IPS-20b (cell line): Measurements from ENCODE around the gene MGAM2.
"Not testable (repeated sequence)": the region's sequence is repeated elsewhere in the genome, so short reads cannot be mapped to it uniquely, and the experiment has no call there.

ENCODE experiments used
- H3K27ac ChIP-seq: one replicate; pipeline ENCODE4 v1.5.1; 2013; ENCODE audit warnings: low read length
- H3K27me3 ChIP-seq: 2 replicates; pipeline ENCODE4 v1.6.1; 2013; ENCODE audit warnings: mild to moderate bottlenecking, low read length, inconsistent platforms; ENCODE audit not compliant: insufficient read depth
- H3K36me3 ChIP-seq: 2 replicates; pipeline ENCODE4 v1.6.1; 2013; ENCODE audit warnings: low read depth, mild to moderate bottlenecking, inconsistent platforms, low read length, moderate library complexity; ENCODE audit not compliant: insufficient read depth
- H3K4me1 ChIP-seq: 2 replicates; pipeline ENCODE4 v1.6.1; 2013; ENCODE audit warnings: mild to moderate bottlenecking, control low read depth, inconsistent platforms, low read length, moderate library complexity; ENCODE audit not compliant: insufficient read depth
- H3K4me3 ChIP-seq: 2 replicates; pipeline ENCODE4 v1.5.1; 2013; ENCODE audit warnings: mild to moderate bottlenecking, low read length, inconsistent platforms
- H3K9ac ChIP-seq: 2 replicates; pipeline ENCODE4 v1.6.1; 2013; ENCODE audit warnings: low read depth, mild to moderate bottlenecking, inconsistent platforms, low read length, moderate library complexity
- H3K9me3 ChIP-seq: 2 replicates; pipeline ENCODE4 v1.6.1; 2013; ENCODE audit warnings: mild to moderate bottlenecking, low read depth, low read length, inconsistent platforms; ENCODE audit not compliant: insufficient read depth

MGAM2 gene

DNA sequence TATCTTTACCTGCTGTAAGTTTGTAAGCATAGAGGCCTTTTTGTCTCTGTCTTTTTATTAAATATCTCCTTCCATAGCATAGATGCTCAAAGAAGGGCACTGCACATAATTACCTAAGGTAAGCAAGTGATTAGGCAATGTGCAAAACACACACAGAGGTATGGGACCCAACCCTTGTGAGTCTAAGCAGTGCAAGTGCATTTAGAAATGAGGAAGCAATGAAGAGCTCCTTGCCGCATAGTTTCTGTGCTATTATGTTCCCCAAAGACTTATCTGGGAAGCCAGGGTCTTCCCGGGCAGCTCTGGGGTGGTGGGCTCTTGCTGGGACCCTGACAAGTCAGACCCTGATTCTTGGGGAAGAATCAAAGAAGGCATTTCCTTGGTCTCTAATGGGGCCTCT, 13.5 kb upstream of the MGAM2 start:
- H3K36me3 ChIP-seq: no peaks in the 10 kb centered on the region
- H3K4me1 ChIP-seq: no peaks in the 10 kb centered on the region
- no peaks in the 10 kb centered on the region for H3K27me3 ChIP-seq
- no peak overlapping the region for H3K27ac ChIP-seq
- H3K9ac ChIP-seq: no peak overlapping the region
- no peak overlapping the region for H3K4me3 ChIP-seq
- no peaks in the 10 kb centered on the region for H3K9me3 ChIP-seq

DNA sequence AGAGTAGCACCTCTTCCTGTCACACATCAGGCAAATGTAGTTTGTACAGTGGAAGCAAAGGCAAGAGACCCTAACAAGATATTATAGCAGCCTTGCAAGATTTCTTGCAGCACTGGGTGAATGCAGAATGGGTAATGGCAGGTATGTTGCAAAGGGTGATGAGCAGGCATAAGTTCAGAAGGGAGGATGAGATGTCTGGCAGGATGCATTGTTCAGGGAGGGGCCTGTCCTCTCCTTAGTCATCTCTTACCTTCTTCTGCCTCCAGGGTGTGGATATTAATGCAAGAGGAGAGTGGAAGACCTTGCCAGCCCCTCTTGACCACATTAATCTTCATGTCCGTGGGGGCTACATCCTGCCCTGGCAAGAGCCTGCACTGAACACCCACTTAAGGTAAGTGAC, 12.2 kb upstream of the MGAM2 start:
- H3K36me3 ChIP-seq, H3K9me3 ChIP-seq, H3K9ac ChIP-seq, H3K27ac ChIP-seq, H3K27me3 ChIP-seq, H3K4me1 ChIP-seq, H3K4me3 ChIP-seq: not testable (repeated sequence)

DNA sequence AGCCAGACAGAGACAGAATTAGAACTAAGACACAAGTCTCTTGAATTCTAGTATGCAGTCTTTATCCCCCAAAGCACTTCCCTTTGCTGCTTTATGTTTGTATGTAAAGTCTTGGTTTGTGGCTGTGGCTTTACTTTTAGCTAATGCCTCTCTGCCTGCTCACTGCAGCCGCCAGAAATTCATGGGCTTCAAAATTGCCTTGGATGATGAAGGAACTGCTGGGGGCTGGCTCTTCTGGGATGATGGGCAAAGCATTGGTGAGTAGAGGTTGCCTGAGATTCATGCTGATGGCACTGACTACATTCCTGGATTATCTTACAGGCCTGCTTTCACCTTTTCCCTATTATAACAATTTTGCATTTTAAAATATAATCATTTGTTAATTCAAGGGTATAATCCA, 10.9 kb upstream of the MGAM2 start:
- H3K9me3 ChIP-seq: no peaks in the 10 kb centered on the region
- no peak overlapping the region for H3K27ac ChIP-seq
- no peak overlapping the region for H3K9ac ChIP-seq
- no peaks in the 10 kb centered on the region for H3K4me1 ChIP-seq
- no peaks in the 10 kb centered on the region for H3K27me3 ChIP-seq
- H3K4me3 ChIP-seq: no peak overlapping the region
- H3K36me3 ChIP-seq: no peaks in the 10 kb centered on the region

DNA sequence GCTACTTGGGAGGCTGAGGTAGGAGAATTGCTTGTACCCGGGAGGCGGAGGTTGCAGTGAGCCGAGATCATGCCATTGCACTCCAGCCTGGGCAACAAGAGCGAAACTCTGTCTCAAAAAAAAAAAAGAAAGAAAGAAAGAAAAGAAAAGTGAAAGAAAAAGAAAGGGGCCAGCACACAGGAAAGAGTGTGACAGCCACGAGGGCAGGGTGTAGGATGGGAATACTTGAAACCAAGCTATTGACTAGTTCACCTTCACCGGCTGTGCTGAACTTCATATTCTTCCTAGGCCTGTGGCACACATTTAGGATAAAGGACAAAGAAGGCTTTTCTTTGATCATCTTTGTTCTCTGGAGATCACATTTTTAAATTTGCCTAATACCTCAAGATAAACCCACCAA, 9.7 kb upstream of the MGAM2 start:
- not testable (repeated sequence) for H3K27ac ChIP-seq, H3K9ac ChIP-seq

DNA sequence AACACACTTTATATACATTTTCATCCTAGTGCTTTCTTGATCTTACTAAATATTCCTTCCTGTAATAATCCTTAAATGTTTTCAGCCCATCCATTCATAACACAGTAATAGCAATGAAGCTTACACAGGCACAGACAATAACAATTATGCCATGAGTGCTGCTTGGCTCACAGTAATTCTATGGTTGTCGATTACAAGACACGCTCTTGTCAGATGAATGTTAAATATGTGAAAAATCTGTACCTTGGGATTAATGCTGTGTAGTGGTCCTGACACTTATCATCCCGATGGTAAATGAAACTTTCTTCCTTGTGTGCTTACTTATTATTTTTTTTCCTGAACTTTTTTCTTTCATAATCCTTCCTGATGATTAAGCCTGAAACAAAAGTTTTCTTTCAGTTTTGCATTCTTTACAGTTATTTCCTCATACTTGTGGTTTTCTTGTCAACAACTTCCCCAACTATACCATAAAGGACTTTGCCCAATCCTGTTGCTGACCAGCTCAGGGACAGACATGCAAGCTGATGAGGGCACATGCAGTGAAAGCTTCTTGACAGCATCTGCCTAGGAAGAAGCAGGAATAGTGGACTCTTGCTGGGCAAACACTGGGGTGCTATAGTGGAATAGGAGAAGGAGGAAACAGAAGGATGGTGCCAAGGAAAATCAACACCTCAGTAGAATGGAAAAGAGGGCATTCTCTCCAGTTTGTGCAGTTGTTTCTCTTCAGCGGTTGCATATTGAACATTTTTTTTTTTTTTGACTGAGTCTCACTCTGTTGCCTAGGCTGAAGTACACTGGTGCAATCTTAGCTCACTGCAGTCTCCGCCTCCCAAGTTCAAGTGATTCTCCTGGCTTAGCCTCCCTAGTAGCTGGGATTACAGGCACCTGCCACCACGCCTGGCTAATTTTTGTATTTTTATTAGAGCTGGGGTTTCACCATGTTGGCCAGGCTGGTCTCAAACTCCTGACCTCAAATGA, 6.7 kb upstream of the MGAM2 start:
- Histone ChIP-seq H3K4me3 (no peak overlapping the region), H3K9ac (no peak overlapping the region), H3K36me3 (no peaks in the 10 kb centered on the region), H3K27ac (no peak overlapping the region), H3K27me3 (no peaks in the 10 kb centered on the region), H3K9me3 (no peaks in the 10 kb centered on the region), H3K4me1 (no peaks in the 10 kb centered on the region)

More for the DNA sequence above, 9.7 kb upstream of the MGAM2 start:
- H3K27me3 ChIP-seq, H3K36me3 ChIP-seq, H3K9me3 ChIP-seq, H3K4me1 ChIP-seq, H3K4me3 ChIP-seq: not testable (repeated sequence)

DNA sequence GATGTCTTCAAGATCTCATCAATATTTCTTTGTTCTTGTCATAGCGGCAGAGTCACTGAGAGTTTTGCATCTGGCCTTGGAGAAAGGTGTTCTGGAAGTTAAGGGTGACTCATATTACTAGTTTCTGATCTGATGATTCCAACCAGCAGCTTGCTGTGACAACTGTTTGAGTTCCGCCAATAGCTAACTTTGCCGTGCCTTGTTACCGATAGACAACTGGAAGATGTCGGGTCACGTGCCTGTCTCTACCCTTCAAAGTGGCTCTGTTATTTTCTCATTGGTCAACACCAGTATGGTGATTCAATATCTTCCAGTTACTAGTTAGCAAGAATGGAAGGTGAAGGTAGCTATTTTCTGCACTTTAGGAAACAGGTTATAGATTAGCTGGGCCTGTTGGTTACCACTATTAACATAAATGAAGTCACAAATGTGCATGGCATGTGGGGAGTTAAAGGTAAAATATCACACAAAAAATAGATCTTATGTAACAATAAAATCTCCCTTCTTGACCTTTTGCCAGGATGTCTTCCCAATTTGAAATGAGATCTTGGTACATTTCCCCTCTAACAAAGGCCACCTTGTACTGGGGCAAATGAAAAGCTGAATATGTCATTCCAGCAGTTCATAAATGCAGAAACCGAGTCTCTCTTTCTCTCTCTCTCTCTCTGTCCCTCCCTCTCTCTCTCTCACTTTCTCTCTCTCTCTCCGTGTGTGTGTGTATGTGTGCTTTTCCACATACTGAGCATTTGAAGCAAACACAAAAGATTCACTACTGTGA, 2.6 kb upstream of the MGAM2 start:
- no peak overlapping the region for H3K9ac ChIP-seq
- H3K9me3 ChIP-seq: no peaks in the 10 kb centered on the region
- H3K4me1 ChIP-seq: peaks cover 3% of the 10 kb centered on the region; the same call in 1 of the 2 replicates
- no peaks in the 10 kb centered on the region for H3K27me3 ChIP-seq
- H3K36me3 ChIP-seq: no peaks in the 10 kb centered on the region
- H3K4me3 ChIP-seq: no peak overlapping the region
- H3K27ac ChIP-seq: no peak overlapping the region

DNA sequence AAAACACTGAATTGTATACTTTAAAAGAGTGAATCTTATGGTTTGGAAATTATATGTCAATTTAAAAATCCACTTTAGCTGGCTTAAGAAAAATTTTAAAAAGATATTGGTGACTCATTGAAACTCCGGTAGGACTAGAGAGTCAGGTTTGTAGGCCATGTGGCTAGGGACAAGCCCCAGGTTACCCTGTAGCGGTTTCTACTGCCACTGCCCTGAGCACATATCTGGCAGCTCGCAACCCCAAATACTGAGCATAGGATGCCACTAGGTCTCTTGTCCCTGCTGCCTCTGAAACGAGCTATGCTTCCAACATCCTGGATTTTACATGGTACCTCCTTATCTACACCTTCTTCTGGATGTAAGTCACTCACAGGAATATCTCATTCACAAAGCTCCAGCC, 1.4 kb upstream of the MGAM2 start:
- Histone ChIP-seq H3K27ac (no peak overlapping the region), H3K27me3 (no peaks in the 10 kb centered on the region), H3K36me3 (no peaks in the 10 kb centered on the region), H3K4me3 (no peak overlapping the region), H3K9me3 (no peaks in the 10 kb centered on the region), H3K4me1 (peaks cover 3% of the 10 kb centered on the region; the same call in 1 of the 2 replicates), H3K9ac (no peak overlapping the region)

DNA sequence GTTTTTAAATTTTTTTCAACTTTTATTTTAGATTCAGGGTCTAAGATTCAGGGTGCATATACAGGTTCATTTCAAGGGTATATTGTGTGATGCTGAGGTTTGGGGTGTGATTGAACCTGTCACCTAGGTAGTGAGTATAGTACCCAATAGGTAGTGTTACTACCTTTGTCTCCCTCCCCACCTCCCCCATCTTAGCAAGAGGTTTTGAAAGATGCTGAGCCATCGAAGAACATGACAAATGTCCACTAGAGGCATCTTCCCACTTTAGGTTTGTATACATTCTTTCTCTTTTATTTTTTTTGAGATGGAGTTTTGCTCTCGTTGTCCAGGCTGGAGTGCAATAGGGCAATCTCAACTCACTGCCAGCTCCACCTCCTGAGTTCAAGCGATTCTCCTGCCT, 880 bp upstream of the MGAM2 start:
- H3K27ac ChIP-seq: no peak overlapping the region
- no peak overlapping the region for H3K9ac ChIP-seq
- H3K9me3 ChIP-seq: no peaks in the 10 kb centered on the region
- H3K4me3 ChIP-seq: no peak overlapping the region
- peaks cover 3% of the 10 kb centered on the region; the same call in 1 of the 2 replicates for H3K4me1 ChIP-seq
- no peaks in the 10 kb centered on the region for H3K27me3 ChIP-seq
- H3K36me3 ChIP-seq: no peaks in the 10 kb centered on the region

DNA sequence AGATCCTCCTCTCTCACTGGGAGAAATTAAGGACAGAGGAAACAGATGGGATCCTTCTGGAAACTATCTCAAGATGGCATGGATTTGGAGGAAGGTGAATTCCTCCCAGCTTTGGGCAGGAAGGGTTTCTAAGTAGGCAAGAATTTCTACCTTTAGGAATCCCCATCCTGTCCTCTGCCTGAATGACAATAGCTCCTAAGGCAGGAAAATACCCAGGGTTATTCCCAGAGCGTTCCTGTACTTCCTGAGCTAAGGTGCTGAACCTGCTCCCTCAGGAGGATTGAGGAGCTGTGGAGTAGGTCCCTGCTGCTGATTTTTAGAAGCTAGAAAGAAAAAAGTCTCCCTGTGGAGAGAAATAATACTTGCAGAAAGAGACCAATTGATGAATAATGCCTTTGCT, 568 bp downstream of the MGAM2 start:
- no peak overlapping the region for H3K4me3 ChIP-seq
- H3K4me1 ChIP-seq: peaks cover 3% of the 10 kb centered on the region; the same call in 1 of the 2 replicates
- no peak overlapping the region for H3K27ac ChIP-seq
- no peak overlapping the region for H3K9ac ChIP-seq
- no peaks in the 10 kb centered on the region for H3K36me3 ChIP-seq
- no peaks in the 10 kb centered on the region for H3K27me3 ChIP-seq
- no peaks in the 10 kb centered on the region for H3K9me3 ChIP-seq

DNA sequence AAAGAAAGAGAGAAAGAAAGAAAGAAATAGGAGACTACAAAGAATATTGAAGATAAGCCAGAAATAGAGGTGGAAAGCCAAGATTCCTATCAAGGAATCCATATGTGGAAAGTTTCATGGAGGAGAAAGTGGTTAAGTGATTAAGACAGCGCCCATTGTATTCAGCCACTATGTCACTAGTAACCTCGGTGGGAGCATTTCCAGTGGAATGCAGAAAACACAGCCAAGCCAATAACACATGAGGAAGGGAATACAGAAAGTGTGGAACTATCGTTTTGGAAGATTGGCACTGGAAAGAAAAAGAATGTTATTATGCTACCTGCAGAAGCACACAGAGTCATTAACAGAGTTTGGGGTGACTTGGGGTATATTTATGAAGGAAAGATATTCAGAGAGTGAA, 2.7 kb downstream of the MGAM2 start:
- Histone ChIP-seq H3K4me3 (no peak overlapping the region), H3K27ac (no peak overlapping the region), H3K36me3 (no peaks in the 10 kb centered on the region), H3K4me1 (peaks cover 3% of the 10 kb centered on the region; the same call in 1 of the 2 replicates), H3K9me3 (no peaks in the 10 kb centered on the region), H3K9ac (no peak overlapping the region), H3K27me3 (no peaks in the 10 kb centered on the region)

DNA sequence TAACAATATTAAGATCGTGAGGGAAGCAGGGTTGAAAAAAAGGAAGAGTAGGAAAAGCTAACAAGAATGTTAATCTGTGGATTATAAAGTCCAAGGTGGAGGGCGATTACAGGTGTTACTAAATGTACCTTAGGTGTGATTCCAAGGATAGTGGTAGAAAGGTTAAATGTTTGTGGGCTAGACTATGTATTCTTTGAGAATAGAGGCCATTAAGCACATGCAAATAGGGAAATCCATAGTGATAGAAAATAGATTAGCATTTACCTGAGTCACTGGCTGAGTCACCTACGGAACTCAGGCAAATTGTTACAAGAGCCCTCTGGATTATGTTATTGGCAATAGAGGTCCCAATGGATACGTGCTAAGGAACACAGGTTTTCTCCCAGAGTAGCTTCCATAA, 9.0 kb downstream of the MGAM2 start:
- Histone ChIP-seq H3K4me1 (peaks cover 3% of the 10 kb centered on the region; the same call in 1 of the 2 replicates), H3K36me3 (no peaks in the 10 kb centered on the region), H3K9me3 (no peaks in the 10 kb centered on the region), H3K4me3 (no peak overlapping the region), H3K27ac (no peak overlapping the region), H3K9ac (no peak overlapping the region), H3K27me3 (no peaks in the 10 kb centered on the region)

DNA sequence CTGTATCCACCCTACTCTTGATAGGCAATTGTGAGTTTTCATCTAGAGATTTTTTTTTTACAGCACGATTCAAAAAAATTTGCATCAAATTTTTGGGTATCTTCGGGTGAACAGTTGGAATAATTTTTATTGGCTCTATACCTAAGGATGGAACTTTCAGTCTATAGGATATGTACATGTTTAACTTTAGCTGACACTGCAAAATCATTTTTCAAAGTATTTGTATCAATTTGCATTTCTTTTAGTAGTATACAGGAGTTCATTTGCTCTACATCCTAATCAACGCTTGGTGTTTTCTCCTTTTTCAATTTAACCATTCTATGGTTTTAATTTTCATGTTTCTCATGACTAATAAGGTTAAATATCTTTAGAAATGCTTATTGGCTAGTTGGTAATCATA, 11.7 kb downstream of the MGAM2 start:
- Histone ChIP-seq H3K4me3 (no peak overlapping the region), H3K9ac (no peak overlapping the region), H3K36me3 (no peaks in the 10 kb centered on the region), H3K27me3 (no peaks in the 10 kb centered on the region), H3K9me3 (no peaks in the 10 kb centered on the region), H3K4me1 (peaks cover 3% of the 10 kb centered on the region; the same call in 1 of the 2 replicates), H3K27ac (no peak overlapping the region)
